GM19438 (cell line): ENCODE results near the gene SYNE1.
"Not testable (repeated sequence)": the region's sequence is repeated elsewhere in the genome, so short reads cannot be mapped to it uniquely, and the experiment has no call there.

Experiments
- ATAC-seq: cut with Tn5 transposase; IDR thresholded peaks from one replicate; pipeline ENCODE4 v1.9.1; 2021; ENCODE audit warnings: low read depth; ENCODE audit not compliant: unreplicated experiment

Gene SYNE1

DNA sequence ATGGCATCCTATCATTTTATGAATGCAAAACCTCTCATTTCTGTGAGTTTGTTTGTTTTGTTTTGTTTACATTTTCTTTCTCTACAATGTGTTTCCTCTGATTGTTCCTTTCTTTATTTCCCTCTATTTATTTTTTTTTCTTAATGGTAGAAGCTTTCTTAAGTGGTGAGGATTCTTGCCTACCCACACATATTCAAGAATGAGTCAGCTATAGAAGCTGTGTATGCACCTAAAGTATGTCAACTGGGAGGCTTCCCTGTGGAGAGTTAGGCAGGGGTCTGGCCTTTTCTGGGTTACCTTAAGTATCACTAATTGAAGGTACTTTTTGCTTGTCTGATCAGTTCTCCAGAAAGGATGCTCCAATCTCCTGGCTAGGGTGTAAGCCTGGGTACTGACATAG lies 475.7 kb downstream of the SYNE1 start:
- ATAC-seq, result no peak

DNA sequence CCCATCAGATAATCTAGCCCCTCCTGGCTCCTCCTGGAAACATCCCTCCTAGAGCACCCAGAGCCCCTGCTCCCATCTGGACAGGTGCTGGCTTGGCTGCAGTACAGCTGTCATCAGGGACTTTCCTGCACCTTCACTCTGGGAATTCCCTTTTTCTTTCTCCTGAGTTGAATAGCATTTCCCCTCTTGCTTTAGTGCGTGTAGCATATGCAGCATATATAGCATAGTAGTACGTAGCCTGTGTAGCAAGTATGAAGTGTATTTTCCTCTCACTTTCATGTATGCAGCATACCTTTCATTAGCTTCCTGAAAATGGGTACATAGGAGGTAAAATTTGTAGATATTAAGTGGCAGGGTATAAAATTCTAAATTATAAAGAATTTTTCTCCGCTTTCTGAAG lies 476.8 kb downstream of the SYNE1 start:
- ATAC-seq, result peak; percentile 92

DNA sequence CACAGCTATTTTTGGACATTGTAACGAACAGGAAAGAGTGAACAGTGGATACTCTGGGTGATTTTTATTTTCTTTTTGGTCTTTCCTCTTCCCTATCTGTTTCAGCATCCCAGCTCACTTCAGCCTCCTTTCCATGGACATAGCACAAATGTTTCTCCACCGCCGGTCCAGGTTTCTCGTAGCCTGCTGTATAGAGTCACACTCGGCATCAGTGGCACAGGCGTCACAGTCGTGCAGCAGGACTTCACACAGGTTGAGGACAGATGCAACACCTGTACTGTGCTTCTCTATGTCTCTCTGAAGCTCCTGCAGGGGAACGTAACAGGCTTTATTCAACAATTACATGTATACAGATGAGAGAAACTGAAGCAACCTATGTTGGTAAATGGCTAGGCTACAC lies 481.4 kb downstream of the SYNE1 start:
- ATAC-seq, result no peak

DNA sequence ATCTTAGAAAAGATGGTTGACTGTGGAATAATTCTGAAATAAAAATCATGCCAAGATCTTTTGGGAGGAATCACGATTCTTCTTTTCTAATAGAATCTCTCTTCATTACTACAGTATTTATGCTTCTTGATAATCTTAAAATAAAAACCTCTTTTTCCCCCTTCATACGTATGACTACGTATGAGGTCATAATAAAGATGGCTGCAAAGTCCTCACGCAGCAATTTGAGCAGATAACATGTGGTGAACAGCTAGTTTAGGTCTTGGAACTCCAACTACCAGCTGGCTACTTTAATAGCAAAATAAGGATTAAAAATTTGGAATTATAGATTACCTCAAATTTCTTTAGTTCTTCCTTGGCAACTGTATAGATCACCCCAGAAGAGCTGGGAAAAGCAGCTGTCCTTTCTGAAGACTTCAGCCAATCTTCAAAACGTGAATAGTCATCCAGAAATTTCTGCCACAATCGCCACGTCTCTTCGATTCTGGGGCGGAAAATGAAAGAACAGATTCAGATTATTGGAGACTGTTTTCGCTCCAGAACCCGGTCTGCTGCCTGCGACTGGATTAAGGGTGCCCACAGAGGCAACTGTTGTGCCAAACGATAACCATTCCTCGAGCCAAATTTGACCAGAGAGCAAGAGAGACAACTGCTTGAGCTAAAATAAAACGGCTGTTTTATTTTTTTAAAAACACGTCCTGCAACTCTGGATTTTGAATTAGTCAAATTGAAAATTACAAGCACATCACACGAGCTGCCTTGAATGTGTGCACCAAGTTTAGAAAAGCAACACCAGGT lies 482.4 kb downstream of the SYNE1 start:
- no peak for ATAC-seq

DNA sequence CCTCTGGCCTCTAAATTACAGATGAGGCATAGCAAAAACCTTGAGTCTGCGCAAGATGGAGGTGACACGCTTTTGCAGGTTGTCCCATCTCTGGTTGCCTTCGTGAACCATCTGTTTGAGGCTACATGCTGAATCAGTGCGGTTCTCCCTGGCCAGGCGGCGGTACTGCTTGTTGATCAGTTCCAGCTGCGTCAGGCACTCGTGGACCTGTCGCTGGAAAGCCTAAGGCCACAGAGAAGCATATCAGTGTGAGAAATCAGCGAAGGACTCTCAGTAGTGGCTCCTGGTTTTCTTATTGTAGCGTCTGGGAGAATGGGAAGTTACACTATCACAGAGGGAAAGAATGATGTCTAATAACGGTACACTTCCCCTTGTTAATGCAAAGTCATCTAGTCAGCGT lies 485.2 kb downstream of the SYNE1 start:
- no peak for ATAC-seq

DNA sequence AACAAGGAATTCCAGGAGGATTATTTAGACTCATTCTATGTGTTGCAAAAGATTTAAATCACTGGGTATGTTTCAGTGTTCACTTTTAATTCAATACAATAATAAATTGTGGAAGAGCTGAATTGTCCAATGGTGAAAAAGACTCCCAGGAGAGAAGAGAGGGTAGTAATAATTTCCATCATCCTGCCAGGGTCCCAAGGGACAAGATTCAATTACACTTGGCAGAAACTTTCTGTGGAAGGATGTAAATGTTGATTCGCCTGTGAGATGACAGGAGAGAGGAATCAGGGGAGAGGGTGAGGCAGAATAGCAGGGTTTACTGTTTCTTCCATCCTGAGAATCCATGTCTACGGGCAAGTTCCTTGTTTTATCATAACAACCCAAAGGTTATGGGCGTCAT lies 487.0 kb downstream of the SYNE1 start:
- no peak for ATAC-seq

DNA sequence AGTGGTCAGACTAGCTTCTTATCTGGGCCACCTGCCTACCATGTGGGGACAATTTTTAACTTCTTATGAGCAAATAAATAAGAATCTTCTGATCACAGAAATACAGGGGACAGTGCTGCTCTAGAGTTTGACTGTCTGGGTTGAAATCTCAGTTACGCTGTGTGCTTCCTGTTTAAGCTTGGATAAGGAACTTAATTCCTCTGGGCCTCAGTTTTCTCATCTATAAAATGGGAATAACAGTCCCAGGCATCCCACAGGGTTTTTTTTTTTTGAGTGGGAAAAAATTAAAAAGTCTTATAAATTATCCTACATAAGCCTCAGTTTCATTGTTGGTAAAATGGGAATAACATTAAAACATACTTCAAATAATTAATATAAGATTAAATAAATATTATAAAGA lies 488.8 kb downstream of the SYNE1 start:
- ATAC-seq, result no peak

DNA sequence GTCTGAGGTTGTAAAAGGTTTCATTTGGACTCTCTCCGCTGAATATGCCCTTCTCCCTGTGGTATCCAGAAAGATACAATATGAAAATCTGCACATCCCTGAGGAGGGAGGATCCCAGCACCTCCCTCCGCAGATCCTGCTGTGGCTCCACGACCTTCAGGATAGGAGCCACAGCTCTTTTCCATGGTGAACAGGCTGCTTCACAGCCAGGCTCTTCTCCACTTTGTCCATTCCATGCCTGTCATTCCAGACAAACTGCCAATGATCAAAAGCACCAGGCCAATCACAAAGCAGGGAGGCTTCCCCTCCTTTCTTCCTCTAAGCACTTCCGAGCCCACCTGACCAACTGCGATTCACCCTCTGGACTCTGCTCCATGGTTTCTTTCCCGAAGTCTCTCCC lies 489.9 kb downstream of the SYNE1 start:
- ATAC-seq, result no peak

DNA sequence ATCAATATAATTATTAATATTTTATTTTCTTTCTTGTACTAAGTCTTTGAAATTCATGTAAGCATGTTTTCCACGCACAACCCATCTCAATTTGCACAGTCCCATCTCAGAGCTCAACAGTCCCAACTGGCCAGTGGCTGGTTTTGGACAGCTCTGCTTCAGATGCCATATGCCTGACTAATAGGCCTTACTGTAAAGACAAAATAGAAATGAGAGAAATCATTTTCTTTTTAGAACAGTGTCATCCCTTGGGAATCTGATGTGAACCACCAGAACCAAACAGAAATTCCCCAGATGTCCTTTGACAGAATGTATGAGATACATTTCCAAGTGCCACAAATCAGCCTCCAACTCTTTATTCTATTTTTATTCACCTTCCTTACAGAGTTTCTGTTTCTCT lies 490.8 kb downstream of the SYNE1 start:
- ATAC-seq, result no peak

DNA sequence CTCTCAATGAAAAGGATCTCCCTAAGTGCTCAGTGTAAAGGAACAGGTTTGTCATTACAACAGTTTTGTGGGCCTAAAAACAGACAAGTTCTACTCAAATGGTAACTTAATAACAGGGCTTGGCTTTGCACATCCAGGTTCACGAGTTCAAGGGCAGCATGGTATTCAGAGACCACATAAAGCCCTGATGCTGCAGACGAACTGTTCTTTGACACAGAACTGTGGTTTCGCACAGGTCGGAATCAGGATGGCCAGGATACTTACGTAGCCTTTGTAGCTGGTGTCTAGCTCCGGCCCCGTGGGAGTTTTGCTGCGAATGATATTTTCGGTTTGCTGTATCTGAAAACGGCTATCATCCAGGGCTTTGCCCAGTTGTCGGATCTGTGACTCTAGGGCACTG lies 493.8 kb downstream of the SYNE1 start:
- ATAC-seq, result no peak

DNA sequence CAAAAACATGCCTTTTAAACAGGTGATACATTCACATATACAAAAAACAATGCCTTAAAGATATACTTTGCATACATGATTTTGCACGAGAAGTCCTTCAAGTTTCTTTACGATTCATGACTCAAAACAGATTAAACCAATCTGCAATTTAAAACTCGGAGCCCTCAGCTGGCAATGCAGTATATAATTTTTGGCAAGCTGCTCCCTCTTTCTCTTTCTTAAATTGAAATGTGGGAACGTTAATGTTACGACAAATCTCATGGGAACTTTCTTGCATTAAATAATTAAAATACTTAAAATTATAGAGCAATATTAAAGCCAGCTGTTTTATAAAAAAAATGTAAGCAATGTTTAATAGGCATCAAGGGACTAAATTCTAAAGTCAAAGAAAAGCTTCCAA lies 495.1 kb downstream of the SYNE1 start:
- no peak for ATAC-seq

DNA sequence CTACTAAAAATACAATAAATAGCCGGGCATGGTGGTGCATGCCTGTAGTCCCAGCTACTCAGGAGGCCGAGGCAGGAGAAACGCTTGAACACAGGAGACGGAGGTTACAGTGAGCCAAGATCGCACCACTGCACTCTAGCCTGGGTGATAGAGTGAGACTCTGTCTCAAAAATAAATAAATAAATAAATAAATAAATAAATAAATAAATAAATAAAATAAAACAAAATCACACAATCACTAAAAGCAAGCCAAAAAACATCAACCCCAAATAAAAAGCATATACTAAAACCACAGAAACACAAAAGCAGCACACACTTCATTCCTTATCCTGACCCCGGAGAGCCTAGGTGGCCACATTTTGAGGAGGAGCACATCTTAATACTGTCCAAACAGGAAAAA lies 498.8 kb downstream of the SYNE1 start:
- not testable (repeated sequence) for ATAC-seq

DNA sequence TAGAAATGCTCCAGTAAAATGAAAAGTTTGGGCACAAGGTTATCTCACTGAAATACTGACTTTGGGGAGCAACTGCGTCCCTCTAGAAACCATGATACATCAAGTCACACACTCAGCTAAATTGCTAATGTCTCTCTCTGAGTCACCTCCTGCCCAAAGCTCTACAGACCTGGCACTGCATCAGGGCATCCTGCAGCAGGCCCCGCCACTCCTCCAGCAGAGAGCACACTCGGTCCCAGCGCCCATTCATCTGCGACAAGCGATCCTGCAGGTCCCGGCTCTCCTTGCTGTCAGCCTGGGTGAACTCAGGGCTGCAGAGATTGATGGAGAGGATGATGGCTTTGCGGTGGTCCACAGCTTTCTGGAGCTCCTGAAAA lies 500.7 kb downstream of the SYNE1 start:
- no peak for ATAC-seq

DNA sequence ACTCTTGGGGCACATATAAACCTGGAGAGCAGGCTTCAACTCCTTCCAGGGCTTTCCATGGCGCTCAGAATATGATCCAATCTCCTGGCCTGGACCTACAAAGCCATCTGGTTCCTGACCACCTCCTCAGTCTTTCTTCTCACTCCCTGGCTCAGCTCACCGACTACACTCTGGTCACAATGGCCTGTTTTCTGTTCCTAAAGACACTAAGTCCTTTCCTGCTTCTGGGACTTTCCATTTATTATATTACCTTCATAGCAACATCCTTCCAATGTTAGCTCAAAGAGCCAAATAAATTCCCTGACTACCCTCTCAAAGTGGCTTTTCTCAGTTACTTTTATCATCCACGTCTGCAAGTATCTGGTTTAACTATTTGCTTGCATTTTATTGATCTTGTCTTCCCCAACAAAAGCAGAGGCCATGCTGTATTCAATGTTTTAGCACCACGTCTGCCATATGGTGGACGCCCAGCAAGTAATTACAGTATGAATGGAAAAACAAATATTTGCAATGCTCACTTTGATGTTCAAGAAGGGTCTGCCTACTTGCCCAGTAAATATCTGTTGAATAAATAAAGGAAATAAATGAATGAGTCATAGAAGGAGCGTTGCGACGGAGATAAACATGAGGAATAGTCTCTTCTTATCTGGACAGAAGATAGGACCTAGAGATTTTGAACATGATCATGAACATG lies 501.3 kb downstream of the SYNE1 start:
- ATAC-seq, result no peak

DNA sequence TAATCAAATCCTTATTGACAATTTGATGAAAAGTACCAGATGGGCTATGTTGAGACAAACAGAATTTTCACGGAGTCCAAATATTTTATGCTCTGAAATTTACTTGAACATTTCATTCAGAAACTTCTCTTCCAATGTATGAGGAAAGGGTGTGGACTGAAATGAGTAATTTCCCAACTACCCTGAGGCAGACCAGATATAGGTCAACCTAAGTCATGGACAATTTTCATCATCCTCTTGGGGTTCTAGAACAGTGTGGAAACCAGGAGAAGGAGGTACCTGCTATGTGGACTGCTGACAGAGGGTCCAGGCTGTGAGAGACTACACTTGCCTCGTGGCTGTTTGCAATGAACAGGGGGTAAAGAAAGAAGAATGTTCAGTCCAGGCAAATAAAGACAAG lies 506.7 kb downstream of the SYNE1 start:
- ATAC-seq, result no peak

DNA sequence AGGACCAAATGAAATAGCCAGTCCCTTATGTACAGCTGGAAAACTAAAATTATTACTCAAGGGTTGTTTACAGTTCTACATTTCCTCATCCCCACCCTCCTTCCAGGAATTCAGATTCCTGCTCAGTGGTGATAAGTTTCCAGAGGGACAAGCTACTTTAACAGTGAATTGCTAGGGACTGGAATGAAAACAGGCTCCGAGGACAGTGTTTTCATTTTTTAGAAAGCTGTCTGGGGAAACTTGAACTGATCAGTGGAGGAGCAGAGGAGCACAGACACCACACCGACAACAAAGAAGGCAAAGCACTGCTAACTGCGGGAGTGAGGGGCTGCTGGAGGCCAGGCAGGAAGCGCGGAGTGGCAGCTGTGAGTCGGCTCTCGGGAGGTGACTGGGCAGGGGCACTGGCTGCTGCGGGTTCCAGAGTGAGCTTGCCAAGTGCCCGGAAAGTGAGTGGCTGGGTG lies 507.4 kb downstream of the SYNE1 start:
- ATAC-seq, result no peak

DNA sequence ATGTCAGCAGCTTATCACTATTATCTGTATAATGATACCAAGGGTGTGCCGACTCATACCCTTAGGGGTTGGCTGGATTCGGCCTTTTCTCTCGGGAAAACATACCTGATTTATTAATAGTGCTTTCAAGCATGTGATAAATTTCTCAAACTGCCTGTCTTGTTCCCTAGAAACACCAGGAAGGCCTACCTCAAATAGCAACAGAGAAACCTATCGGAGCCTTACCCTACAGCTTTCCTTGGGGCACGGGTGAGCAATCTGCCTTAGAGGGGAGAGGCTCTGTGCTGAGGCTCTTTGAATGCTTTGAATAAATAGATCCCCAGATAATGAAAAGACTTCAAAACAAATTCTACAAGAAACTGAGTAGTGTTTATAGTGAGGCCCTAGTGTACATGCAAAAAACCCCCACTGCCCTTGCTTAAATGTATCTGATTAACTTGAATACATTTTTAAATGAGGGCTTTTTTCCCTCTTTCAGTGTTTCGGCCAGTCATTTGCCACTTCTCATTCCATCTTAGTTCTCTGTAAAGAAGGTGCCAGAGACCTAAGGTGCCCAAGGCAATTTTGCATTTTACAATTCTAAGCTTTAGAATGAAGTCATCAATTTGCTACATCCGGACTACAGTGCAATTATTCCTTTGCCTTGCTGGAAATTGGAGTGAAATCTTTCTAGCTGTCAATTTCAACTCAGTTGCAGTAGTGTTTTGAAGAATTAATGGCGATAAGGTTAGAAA lies 509.6 kb downstream of the SYNE1 start:
- ATAC-seq, result no peak

DNA sequence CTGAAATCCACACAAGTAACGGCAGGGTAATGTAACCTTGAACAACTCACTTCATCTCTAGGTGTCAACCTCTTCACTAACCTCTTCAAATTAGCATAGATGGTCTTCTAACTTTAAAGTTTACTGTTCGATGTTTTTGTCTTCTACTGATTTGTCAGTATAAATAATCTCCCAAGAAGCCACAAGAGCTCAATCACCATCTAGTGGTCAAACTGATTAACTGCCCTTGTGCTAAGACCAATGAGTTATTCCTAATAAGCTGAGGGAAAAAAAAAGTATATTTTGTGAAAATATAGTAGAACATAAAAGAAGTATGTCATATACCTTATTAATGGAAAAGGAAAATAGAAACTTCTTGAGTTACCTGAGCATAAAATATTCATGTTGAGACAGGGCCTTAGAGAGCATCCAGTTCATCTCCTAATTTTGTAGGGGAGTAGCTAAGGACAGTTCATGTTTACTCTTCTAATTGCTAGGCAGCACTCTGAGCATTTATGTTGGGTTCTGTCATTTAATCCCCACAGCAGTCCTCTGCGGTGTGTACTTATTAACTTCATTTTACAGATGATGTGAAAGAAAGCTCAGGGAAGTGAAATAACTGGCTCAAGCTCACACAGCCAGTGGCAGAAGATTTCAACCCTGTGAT lies 512.6 kb downstream of the SYNE1 start:
- peak; percentile 81 for ATAC-seq

DNA sequence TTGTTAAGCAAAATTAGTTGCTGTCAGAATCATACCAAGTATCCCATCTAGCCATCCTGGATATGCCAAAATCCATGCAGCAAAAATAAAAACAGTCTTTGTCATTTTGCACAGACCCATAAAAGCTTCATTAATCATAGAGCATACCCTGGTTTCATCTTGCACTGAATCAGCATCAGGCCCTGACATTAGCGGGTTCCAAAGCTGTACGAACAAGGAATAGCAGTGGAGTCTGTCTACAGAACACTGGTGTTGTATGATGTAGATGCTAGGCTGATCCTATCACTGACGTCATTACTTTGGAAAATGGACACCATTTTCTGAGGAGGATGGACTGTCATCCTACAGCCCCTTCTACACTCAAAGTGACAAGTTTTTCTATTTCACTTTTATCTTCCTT lies 514.1 kb downstream of the SYNE1 start:
- no peak for ATAC-seq

DNA sequence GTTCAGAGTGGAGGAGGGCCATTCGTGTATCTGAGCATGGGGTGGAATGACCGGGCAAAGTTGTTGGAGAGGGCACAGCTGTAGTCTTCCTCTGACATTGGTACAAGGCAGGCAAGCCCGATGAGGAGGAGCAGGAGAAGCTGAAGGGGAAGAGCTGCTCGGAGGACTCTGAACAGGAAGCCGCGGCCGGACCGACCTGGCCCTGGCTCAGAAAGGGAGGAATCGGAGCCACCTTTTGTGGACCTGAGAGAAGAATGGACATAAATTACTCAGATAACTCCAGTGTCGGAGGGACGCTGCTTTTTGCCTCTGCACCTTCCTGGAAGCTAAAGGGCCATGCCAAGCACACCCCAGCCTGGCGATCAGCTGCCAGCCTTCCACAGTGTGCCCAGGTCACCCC lies 514.7 kb downstream of the SYNE1 start:
- no peak for ATAC-seq

DNA sequence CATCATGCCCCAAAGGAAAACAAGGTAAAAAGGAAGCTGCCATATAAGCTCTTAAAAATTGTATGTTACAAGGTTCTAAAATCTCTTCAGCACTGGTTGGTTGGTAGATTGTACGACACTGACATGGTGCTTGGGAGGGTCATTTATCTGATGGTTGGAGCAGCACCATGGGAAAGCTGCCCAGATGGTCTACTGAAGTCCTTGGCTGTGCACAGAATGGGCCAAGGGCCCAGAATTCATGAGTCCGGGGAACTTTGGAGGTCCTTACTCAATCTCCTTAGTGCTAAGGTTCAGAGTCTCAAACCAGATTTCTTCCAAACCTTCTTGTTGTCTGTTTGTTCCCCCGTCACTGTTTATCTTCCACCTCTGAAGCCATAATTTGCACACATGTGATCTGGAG lies 515.3 kb downstream of the SYNE1 start:
- ATAC-seq, result no peak
